Tibial artery (tissue), 4 donors: Measurements from ENCODE around the gene DDX59.

Experiments
- DNase-seq, 2 donors: peaks; one replicate each; pipeline ENCODE4 v3.0.0-alpha.2; 2019
- H3K27ac ChIP-seq, 2 donors: fragments of 200-600 bp; sonication (generic) in 1 of 2; 1 replicate in 1 of 2; 2 replicates in 1 of 2; pipeline ENCODE4 v1.5.1; 2018 to 2019; ENCODE audit warnings: mild to moderate bottlenecking in 1 of 2
- H3K27me3 ChIP-seq, 2 donors: fragments of 200-600 bp; sonication (generic) in 1 of 2; one replicate each; pipeline versions ENCODE4 v1.5.1 to v1.6.0; 2016 to 2019
- H3K36me3 ChIP-seq, 3 donors: fragments of 200-600 bp; sonication (generic) in 2 of 3; one replicate each; pipeline ENCODE4 v1.5.1; 2016 to 2019; ENCODE audit warnings: mild to moderate bottlenecking in 2 of 3
- H3K4me1 ChIP-seq, 4 donors: fragments of 200-600 bp; sonication (generic) in 2 of 4; 1 replicate in 3 of 4; 2 replicates in 1 of 4; pipeline ENCODE4 v1.5.1; 2016 to 2019
- H3K4me3 ChIP-seq, 2 donors: fragments of 200-600 bp; sonication (generic) in 1 of 2; 1 replicate in 1 of 2; 2 replicates in 1 of 2; pipeline ENCODE4 v1.5.1; 2018 to 2019; ENCODE audit warnings: mild to moderate bottlenecking in 2 of 2
- H3K9me3 ChIP-seq, 3 donors: fragments of 200-600 bp; sonication (generic) in 1 of 3; one replicate each; pipeline ENCODE4 v1.5.1; 2016 to 2019
- CTCF ChIP-seq, 2 experiments: fragments of 200-600 bp in 1 of 2; fragments of 450-650 bp in 1 of 2; IDR thresholded peaks; one replicate each; pipeline ENCODE4 v1.5.1; 2017 to 2019; ENCODE audit warnings: antibody characterized with exemption in 2 of 2, mild to moderate bottlenecking in 1 of 2, moderate library complexity in 1 of 2
- intact Hi-C: fragments of 100-400 bp; cut with DNase I; formaldehyde crosslinking; loops from one replicate; pipeline ENCODE4 v1.15.0; 2023; ENCODE audit warnings: low total_unique reads

Gene DDX59

GRCh38 chr1:200646515-200646914, 23.2 kb downstream of the DDX59 start:
- H3K9me3 ChIP-seq: no peaks in the 10 kb centered on the region
- H3K36me3 ChIP-seq: peaks cover 18 to 65% (median 25%) of the 10 kb centered on the region in 3 donors
- TF ChIP-seq CTCF (IDR thresholded peaks at IDR 0.05): no peak
- no peaks in the 10 kb centered on the region for H3K27me3 ChIP-seq
- H3K27ac ChIP-seq: no peak overlapping the region
- H3K4me1 ChIP-seq: no peaks in the 10 kb centered on the region
- intact Hi-C loops: no loop called here
- H3K4me3 ChIP-seq: no peak overlapping the region
- DNase-seq: no peak

- Histone ChIP-seq H3K9me3 (no peaks in the 10 kb centered on the region), H3K4me3 (no peak overlapping the region), H3K27me3 (no peaks in the 10 kb centered on the region), H3K36me3 (peaks cover 23 to 53% (median 25%) of the 10 kb centered on the region in 3 donors), H3K4me1 (no peaks in the 10 kb centered on the region), H3K27ac (no peak overlapping the region)
- TF ChIP-seq CTCF (IDR thresholded peaks at IDR 0.05): no peak
- intact Hi-C loops: no loop called here
- no peak for DNase-seq
These were observed 25.7 kb downstream of the DDX59 start for GRCh38 chr1:200644021-200644420.

GRCh38 chr1:200642481-200642880, 27.2 kb downstream of the DDX59 start:
- H3K4me1 ChIP-seq: no peaks in the 10 kb centered on the region
- no peak overlapping the region for H3K4me3 ChIP-seq
- DNase-seq: no peak
- intact Hi-C loops: no loop called here
- H3K27ac ChIP-seq: no peak overlapping the region
- peaks cover 8 to 41% (median 15%) of the 10 kb centered on the region in 3 donors for H3K36me3 ChIP-seq
- no peaks in the 10 kb centered on the region for H3K27me3 ChIP-seq
- TF ChIP-seq CTCF (IDR thresholded peaks at IDR 0.05): no peak
- no peaks in the 10 kb centered on the region for H3K9me3 ChIP-seq

- Histone ChIP-seq H3K27ac (no peak overlapping the region), H3K4me3 (no peak overlapping the region), H3K4me1 (no peaks in the 10 kb centered on the region), H3K36me3 (peaks cover 4 to 28% (median 6%) of the 10 kb centered on the region in 3 donors), H3K9me3 (no peaks in the 10 kb centered on the region), H3K27me3 (no peaks in the 10 kb centered on the region)
- intact Hi-C loops: no loop called here
- no peak for DNase-seq
- TF ChIP-seq CTCF (IDR thresholded peaks at IDR 0.05): no peak
These were observed 28.7 kb downstream of the DDX59 start for GRCh38 chr1:200640963-200641401.

- no peak for TF ChIP-seq CTCF (IDR thresholded peaks at IDR 0.05)
- no peaks in the 10 kb centered on the region for H3K4me1 ChIP-seq
- no peak overlapping the region for H3K27ac ChIP-seq
- H3K4me3 ChIP-seq: no peak overlapping the region
- H3K27me3 ChIP-seq: no peaks in the 10 kb centered on the region
- intact Hi-C loops: no loop called here
- peaks cover 4 to 24% (median 6%) of the 10 kb centered on the region in 3 donors for H3K36me3 ChIP-seq
- no peaks in the 10 kb centered on the region for H3K9me3 ChIP-seq
- no peak for DNase-seq
These were observed 29.2 kb downstream of the DDX59 start for GRCh38 chr1:200640373-200640962.

- H3K9me3 ChIP-seq: no peaks in the 10 kb centered on the region
- peaks cover 3 to 12% (median 6%) of the 10 kb centered on the region in 3 donors for H3K36me3 ChIP-seq
- intact Hi-C loops: no loop called here
- no peak overlapping the region for H3K27ac ChIP-seq
- H3K27me3 ChIP-seq: no peaks in the 10 kb centered on the region
- TF ChIP-seq CTCF (IDR thresholded peaks at IDR 0.05): no peak
- H3K4me1 ChIP-seq: no peaks in the 10 kb centered on the region
- no peak for DNase-seq
- no peak overlapping the region for H3K4me3 ChIP-seq
These were observed 31.6 kb downstream of the DDX59 start for GRCh38 chr1:200638073-200638472.
